K562 (cell line): Measurements from ENCODE around the gene MDC1. TPM values are rescaled to one million over a fixed set of nuclear protein-coding genes. Genes with fewer than 3 reads are reported as not detected.

Experiments used
- ARNT ChIP-seq, 2 experiments: fragments of 450-650 bp; IDR thresholded peaks; 2 replicates each; pipeline ENCODE4 v1.6.1; 2016; ENCODE audit warnings: mild to moderate bottlenecking in 1 of 2
- MEF2D ChIP-seq: conservative IDR thresholded peaks from 2 replicates; pipeline ENCODE4 v1.6.1; 2016; ENCODE audit warnings: low read depth, missing genetic modification characterization, missing compliant biosample characterization
- SIN3B ChIP-seq: fragments of 450-650 bp; IDR thresholded peaks from 2 replicates; pipeline ENCODE4 v1.6.1; 2017; ENCODE audit warnings: low read depth, mild to moderate bottlenecking, moderate library complexity
- XRCC4 ChIP-seq: IDR thresholded peaks from one replicate; pipeline ENCODE4 v1.6.1; 2011; ENCODE audit not compliant: insufficient read depth, insufficient read length; ENCODE audit errors: extremely low read depth
- ZNF583 ChIP-seq: fragments of 250-450 bp; sonication (Bioruptor Pico); IDR thresholded peaks from 2 replicates; pipeline ENCODE4 v1.4.0; 2020
- polyA plus RNA-seq, 8 experiments: library from polyadenylated mRNA; depleted of rRNA in 4 of 8; stranded (reverse) in 5 of 8; unstranded in 3 of 8; fragments of >200 nt; fragmentation: Nextera tagmentation in 2 of 8; fragmentation: Illumina TruSeq in 1 of 8; extraction: Ambion mirVana in 2 of 8; extraction: Trizol in 1 of 8; gene quantifications; 2 replicates each; pipeline versions ENCODE4 v1.2.1 to v1.2.3, GENCODE V29; 2011 to 2014; ENCODE audit warnings: inconsistent platforms in 1 of 8, missing spikeins in 1 of 8
- total RNA-seq, 7 experiments: library from RNA; depleted of rRNA in 6 of 7; stranded (reverse); fragments of >200 nt in 6 of 7; fragmentation: Illumina TruSeq in 2 of 7; extraction: Trizol in 2 of 7; gene quantifications; 2 replicates each; pipeline versions ENCODE4 v1.2.1 to v1.2.3, GENCODE V29; 2011 to 2021; ENCODE audit warnings: low replicate concordance in 1 of 7
- TF ChIP-seq, protein P1 (sequence below): fragments of 200-600 bp; sonication (generic); IDR thresholded peaks from one replicate; pipeline ENCODE4 v1.6.1; 2012; ENCODE audit warnings: mild to moderate bottlenecking, low read depth, low read length, inconsistent platforms
- TF ChIP-seq, protein P2 (sequence below): fragments of 250-450 bp; sonication (Bioruptor Pico); IDR thresholded peaks from 2 replicates; pipeline ENCODE4 v1.4.0; 2020; ENCODE audit warnings: mild to moderate bottlenecking, moderate library complexity

The MDC1 gene
- total and polyA plus RNA-seq, 9 of the 15 experiments (the other 6 are each of a cell fraction or from before 2014, with no cell fraction given) = 8.2 to 114 (median 20.0) TPM

DNA sequence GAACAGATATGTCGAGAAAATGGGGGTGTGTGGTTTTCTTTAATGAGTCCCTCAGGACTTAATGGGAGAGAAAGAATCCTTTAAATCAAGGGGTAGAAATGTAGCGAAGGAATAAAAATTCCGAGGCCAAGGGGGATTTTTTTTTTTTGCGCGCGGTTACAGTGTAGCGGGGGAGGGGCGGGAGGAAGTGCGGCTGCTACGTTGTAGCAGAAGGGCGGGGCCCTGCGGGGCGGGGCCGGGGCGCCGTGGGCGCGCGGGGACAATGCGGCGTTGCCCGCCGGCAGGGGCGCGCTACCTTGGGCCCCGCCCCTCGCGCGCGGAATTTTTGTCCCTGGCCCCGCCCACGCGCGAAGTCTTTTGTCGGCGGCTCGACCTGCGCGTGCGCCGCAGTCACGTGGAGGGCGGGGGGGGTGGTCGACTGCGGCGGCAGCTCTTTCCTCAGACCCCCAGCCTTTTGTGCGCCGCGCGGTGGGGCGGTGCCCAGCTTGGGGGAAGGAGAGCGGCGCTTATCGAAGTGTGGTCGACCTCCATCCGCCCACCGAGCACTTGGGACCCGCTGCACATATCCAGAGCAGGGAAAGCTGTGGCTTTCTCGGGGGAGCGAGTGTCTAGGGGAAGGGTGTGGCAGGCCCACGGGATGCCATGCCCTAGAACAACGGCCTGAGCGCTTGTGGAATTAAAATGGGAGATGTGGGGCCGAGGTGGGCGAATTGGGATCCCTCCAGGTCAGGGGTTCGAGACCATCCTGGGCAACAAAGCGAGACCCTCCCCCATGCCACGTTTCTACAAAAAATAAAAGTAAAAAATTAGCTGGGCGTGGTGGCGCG is 4.3 kb upstream of the MDC1 start (continued):
- TF ChIP-seq XRCC4 = no peak
- TF ChIP-seq ARNT (IDR thresholded peaks at IDR 0.05) = peak; percentile 6 to 79; a peak in 1 of 4 replicates
- TF ChIP-seq ZNF583 (CRISPR knock-in tag) = peak; percentile 82
- TF ChIP-seq, protein P1, sequence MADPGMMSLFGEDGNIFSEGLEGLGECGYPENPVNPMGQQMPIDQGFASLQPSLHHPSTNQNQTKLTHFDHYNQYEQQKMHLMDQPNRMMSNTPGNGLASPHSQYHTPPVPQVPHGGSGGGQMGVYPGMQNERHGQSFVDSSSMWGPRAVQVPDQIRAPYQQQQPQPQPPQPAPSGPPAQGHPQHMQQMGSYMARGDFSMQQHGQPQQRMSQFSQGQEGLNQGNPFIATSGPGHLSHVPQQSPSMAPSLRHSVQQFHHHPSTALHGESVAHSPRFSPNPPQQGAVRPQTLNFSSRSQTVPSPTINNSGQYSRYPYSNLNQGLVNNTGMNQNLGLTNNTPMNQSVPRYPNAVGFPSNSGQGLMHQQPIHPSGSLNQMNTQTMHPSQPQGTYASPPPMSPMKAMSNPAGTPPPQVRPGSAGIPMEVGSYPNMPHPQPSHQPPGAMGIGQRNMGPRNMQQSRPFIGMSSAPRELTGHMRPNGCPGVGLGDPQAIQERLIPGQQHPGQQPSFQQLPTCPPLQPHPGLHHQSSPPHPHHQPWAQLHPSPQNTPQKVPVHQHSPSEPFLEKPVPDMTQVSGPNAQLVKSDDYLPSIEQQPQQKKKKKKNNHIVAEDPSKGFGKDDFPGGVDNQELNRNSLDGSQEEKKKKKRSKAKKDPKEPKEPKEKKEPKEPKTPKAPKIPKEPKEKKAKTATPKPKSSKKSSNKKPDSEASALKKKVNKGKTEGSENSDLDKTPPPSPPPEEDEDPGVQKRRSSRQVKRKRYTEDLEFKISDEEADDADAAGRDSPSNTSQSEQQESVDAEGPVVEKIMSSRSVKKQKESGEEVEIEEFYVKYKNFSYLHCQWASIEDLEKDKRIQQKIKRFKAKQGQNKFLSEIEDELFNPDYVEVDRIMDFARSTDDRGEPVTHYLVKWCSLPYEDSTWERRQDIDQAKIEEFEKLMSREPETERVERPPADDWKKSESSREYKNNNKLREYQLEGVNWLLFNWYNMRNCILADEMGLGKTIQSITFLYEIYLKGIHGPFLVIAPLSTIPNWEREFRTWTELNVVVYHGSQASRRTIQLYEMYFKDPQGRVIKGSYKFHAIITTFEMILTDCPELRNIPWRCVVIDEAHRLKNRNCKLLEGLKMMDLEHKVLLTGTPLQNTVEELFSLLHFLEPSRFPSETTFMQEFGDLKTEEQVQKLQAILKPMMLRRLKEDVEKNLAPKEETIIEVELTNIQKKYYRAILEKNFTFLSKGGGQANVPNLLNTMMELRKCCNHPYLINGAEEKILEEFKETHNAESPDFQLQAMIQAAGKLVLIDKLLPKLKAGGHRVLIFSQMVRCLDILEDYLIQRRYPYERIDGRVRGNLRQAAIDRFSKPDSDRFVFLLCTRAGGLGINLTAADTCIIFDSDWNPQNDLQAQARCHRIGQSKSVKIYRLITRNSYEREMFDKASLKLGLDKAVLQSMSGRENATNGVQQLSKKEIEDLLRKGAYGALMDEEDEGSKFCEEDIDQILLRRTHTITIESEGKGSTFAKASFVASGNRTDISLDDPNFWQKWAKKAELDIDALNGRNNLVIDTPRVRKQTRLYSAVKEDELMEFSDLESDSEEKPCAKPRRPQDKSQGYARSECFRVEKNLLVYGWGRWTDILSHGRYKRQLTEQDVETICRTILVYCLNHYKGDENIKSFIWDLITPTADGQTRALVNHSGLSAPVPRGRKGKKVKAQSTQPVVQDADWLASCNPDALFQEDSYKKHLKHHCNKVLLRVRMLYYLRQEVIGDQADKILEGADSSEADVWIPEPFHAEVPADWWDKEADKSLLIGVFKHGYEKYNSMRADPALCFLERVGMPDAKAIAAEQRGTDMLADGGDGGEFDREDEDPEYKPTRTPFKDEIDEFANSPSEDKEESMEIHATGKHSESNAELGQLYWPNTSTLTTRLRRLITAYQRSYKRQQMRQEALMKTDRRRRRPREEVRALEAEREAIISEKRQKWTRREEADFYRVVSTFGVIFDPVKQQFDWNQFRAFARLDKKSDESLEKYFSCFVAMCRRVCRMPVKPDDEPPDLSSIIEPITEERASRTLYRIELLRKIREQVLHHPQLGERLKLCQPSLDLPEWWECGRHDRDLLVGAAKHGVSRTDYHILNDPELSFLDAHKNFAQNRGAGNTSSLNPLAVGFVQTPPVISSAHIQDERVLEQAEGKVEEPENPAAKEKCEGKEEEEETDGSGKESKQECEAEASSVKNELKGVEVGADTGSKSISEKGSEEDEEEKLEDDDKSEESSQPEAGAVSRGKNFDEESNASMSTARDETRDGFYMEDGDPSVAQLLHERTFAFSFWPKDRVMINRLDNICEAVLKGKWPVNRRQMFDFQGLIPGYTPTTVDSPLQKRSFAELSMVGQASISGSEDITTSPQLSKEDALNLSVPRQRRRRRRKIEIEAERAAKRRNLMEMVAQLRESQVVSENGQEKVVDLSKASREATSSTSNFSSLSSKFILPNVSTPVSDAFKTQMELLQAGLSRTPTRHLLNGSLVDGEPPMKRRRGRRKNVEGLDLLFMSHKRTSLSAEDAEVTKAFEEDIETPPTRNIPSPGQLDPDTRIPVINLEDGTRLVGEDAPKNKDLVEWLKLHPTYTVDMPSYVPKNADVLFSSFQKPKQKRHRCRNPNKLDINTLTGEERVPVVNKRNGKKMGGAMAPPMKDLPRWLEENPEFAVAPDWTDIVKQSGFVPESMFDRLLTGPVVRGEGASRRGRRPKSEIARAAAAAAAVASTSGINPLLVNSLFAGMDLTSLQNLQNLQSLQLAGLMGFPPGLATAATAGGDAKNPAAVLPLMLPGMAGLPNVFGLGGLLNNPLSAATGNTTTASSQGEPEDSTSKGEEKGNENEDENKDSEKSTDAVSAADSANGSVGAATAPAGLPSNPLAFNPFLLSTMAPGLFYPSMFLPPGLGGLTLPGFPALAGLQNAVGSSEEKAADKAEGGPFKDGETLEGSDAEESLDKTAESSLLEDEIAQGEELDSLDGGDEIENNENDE = peak; percentile 2
- no peak for TF ChIP-seq MEF2D (tag)
- no peak; the same call in 1 of the 2 replicates for TF ChIP-seq SIN3B
- TF ChIP-seq, protein P2, sequence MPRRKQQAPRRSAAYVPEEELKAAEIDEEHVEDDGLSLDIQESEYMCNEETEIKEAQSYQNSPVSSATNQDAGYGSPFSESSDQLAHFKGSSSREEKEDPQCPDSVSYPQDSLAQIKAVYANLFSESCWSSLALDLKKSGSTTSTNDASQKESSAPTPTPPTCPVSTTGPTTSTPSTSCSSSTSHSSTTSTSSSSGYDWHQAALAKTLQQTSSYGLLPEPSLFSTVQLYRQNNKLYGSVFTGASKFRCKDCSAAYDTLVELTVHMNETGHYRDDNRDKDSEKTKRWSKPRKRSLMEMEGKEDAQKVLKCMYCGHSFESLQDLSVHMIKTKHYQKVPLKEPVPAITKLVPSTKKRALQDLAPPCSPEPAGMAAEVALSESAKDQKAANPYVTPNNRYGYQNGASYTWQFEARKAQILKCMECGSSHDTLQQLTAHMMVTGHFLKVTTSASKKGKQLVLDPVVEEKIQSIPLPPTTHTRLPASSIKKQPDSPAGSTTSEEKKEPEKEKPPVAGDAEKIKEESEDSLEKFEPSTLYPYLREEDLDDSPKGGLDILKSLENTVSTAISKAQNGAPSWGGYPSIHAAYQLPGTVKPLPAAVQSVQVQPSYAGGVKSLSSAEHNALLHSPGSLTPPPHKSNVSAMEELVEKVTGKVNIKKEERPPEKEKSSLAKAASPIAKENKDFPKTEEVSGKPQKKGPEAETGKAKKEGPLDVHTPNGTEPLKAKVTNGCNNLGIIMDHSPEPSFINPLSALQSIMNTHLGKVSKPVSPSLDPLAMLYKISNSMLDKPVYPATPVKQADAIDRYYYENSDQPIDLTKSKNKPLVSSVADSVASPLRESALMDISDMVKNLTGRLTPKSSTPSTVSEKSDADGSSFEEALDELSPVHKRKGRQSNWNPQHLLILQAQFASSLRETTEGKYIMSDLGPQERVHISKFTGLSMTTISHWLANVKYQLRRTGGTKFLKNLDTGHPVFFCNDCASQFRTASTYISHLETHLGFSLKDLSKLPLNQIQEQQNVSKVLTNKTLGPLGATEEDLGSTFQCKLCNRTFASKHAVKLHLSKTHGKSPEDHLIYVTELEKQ (CRISPR knock-in tag) = no peak
